HepG2 (cell line): Measurements from ENCODE around the gene CAPN11. TPM values are rescaled to one million over a fixed set of nuclear protein-coding genes. Genes with fewer than 3 reads are reported as not detected.

Experiments used
- ESRRA ChIP-seq: sonication (generic); formaldehyde crosslinking; IDR thresholded peaks from 2 replicates; pipeline ENCODE4 v1.5.1; 2020; ENCODE audit warnings: mild to moderate bottlenecking, low read depth, missing genetic modification reagents
- MED1 ChIP-seq: sonication (generic); formaldehyde crosslinking; IDR thresholded peaks from 2 replicates; pipeline ENCODE4 v1.4.0; 2020; ENCODE audit warnings: missing genetic modification reagents
- MTA1 ChIP-seq: sonication (generic); formaldehyde crosslinking; IDR thresholded peaks from 2 replicates; pipeline ENCODE4 v1.4.0; 2020; ENCODE audit warnings: missing genetic modification reagents, mild to moderate bottlenecking, borderline replicate concordance
- MXD1 ChIP-seq: sonication (generic); formaldehyde crosslinking; IDR thresholded peaks from 2 replicates; pipeline ENCODE4 v1.4.0; 2020; ENCODE audit warnings: mild to moderate bottlenecking, missing genetic modification reagents
- NPAS2 ChIP-seq: sonication (generic); formaldehyde crosslinking; IDR thresholded peaks from 2 replicates; pipeline ENCODE4 v1.8.0; 2022; ENCODE audit warnings: mild to moderate bottlenecking, missing genetic modification reagents, borderline replicate concordance
- PITX1 ChIP-seq: sonication (generic); formaldehyde crosslinking; IDR thresholded peaks from 2 replicates; pipeline ENCODE4 v1.5.1; 2020; ENCODE audit warnings: mild to moderate bottlenecking, missing genetic modification reagents
- SOX13 ChIP-seq, 3 experiments: fragments of 450-650 bp in 1 of 3; sonication (generic) in 1 of 3; formaldehyde crosslinking in 1 of 3; IDR thresholded peaks in 2 of 3; conservative IDR thresholded peaks in 1 of 3; 2 replicates each; pipeline versions ENCODE4 v1.5.0 to v1.6.1; 2016 to 2020; ENCODE audit warnings: antibody characterized with exemption in 1 of 3, mild to moderate bottlenecking in 1 of 3, missing compliant biosample characterization in 1 of 3, missing genetic modification reagents in 1 of 3, moderate library complexity in 1 of 3
- SOX5 ChIP-seq: IDR thresholded peaks from 2 replicates; pipeline ENCODE4 v1.6.1; 2016; ENCODE audit warnings: borderline replicate concordance
- ZMYM2 ChIP-seq: sonication (generic); formaldehyde crosslinking; IDR thresholded peaks from 2 replicates; pipeline ENCODE4 v1.8.0; 2022; ENCODE audit warnings: mild to moderate bottlenecking, missing genetic modification reagents
- ZNF362 ChIP-seq: sonication (generic); formaldehyde crosslinking; IDR thresholded peaks from 2 replicates; pipeline ENCODE4 v1.4.0; 2020; ENCODE audit warnings: missing genetic modification reagents, mild to moderate bottlenecking, borderline replicate concordance
- ZNF547 ChIP-seq: sonication (generic); formaldehyde crosslinking; IDR thresholded peaks from 2 replicates; pipeline ENCODE4 v1.5.1; 2020; ENCODE audit warnings: mild to moderate bottlenecking, missing genetic modification reagents
- ZNF704 ChIP-seq: sonication (generic); formaldehyde crosslinking; IDR thresholded peaks from 2 replicates; pipeline ENCODE4 v1.8.1; 2023; ENCODE audit warnings: mild to moderate bottlenecking, inconsistent platforms, moderate library complexity, missing genetic modification reagents, borderline replicate concordance
- polyA plus RNA-seq, 8 experiments: library from polyadenylated mRNA; depleted of rRNA in 3 of 8; stranded (reverse) in 7 of 8; unstranded in 1 of 8; fragments of >200 nt; fragmentation: Illumina TruSeq in 4 of 8; extraction: Trizol in 4 of 8; gene quantifications; 2 replicates each; pipeline versions ENCODE4 v1.2.1 to v1.2.3, GENCODE V29; 2011 to 2016; ENCODE audit warnings: low read depth in 4 of 8, missing spikeins in 1 of 8, mixed read lengths in 1 of 8; ENCODE audit not compliant: insufficient read depth in 1 of 8
- total RNA-seq, 5 experiments: library from RNA; depleted of rRNA; stranded (reverse); fragments of >200 nt; fragmentation: Illumina TruSeq; extraction: Trizol; gene quantifications; 2 replicates each; pipeline ENCODE4 v1.2.3, GENCODE V29; 2016; ENCODE audit warnings: low read depth in 1 of 5
- TF ChIP-seq, protein P1 (sequence below): IDR thresholded peaks from 2 replicates; pipeline ENCODE4 v1.4.0; 2020; ENCODE audit warnings: mild to moderate bottlenecking, missing genetic modification reagents
- TF ChIP-seq, protein P2 (sequence below): sonication (generic); formaldehyde crosslinking; IDR thresholded peaks from 2 replicates; pipeline ENCODE4 v1.9.0; 2021; ENCODE audit warnings: mild to moderate bottlenecking, missing genetic modification reagents

CAPN11 gene
- total and polyA plus RNA-seq, 2 of the 13 experiments (the other 11 are each of a cell fraction or from before 2014, with no cell fraction given), result 0.07 to 0.11 TPM

DNA sequence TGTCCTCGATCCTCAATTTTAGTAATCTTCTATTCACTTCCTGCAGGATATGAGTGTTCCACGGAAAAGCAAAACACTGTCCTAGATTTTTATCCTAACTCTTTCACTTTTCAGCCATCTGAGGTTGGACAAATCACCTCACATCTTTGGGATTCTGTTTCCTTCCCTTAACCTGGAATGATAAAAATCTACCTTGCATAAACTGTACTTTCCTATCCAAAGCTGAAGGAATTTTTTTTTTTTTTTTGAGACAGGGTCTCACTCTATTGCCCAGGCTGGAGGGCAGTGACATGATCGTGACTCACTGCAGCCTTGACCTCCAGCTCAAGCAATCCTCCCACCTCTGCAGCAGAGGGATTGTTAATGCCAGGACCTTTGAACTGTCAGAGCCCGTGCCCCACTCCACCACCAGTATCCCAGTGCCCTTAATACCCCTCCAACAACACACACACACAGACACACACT, 20.5 kb downstream of the CAPN11 start (continued):
- TF ChIP-seq, protein P1, sequence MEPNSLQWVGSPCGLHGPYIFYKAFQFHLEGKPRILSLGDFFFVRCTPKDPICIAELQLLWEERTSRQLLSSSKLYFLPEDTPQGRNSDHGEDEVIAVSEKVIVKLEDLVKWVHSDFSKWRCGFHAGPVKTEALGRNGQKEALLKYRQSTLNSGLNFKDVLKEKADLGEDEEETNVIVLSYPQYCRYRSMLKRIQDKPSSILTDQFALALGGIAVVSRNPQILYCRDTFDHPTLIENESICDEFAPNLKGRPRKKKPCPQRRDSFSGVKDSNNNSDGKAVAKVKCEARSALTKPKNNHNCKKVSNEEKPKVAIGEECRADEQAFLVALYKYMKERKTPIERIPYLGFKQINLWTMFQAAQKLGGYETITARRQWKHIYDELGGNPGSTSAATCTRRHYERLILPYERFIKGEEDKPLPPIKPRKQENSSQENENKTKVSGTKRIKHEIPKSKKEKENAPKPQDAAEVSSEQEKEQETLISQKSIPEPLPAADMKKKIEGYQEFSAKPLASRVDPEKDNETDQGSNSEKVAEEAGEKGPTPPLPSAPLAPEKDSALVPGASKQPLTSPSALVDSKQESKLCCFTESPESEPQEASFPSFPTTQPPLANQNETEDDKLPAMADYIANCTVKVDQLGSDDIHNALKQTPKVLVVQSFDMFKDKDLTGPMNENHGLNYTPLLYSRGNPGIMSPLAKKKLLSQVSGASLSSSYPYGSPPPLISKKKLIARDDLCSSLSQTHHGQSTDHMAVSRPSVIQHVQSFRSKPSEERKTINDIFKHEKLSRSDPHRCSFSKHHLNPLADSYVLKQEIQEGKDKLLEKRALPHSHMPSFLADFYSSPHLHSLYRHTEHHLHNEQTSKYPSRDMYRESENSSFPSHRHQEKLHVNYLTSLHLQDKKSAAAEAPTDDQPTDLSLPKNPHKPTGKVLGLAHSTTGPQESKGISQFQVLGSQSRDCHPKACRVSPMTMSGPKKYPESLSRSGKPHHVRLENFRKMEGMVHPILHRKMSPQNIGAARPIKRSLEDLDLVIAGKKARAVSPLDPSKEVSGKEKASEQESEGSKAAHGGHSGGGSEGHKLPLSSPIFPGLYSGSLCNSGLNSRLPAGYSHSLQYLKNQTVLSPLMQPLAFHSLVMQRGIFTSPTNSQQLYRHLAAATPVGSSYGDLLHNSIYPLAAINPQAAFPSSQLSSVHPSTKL, result peak; percentile 76
- TF ChIP-seq ZNF362 (CRISPR knock-in tag) (peak; percentile 81; the same call in 1 of the 2 replicates), ESRRA (CRISPR knock-in tag) (peak; percentile 59; the same call in 1 of the 2 replicates), MXD1 (CRISPR knock-in tag) (no peak), ZMYM2 (peak; percentile 85; the same call in 1 of the 2 replicates), SOX5 (CRISPR knock-in tag) (peak; percentile 70; the same call in 1 of the 2 replicates), MED1 (CRISPR knock-in tag) (0 out of 2 replicates have a peak, but pooled peaks have one; percentile 19), SOX13 (IDR thresholded peaks at IDR 0.05) (no peak), SOX13 (CRISPR knock-in tag; conservative IDR thresholded peaks at IDR 0.05 in 1 of 2, IDR thresholded peaks at IDR 0.05 in 1 of 2) (peak in 1 of 2 experiments; percentile 70; a peak in 2 of 4 replicates), ZNF704 (CRISPR knock-in tag) (no peak), MTA1 (CRISPR knock-in tag) (0 out of 2 replicates have a peak, but pooled peaks have one; percentile 64), NPAS2 (CRISPR knock-in tag) (no peak), ZNF547 (CRISPR knock-in tag) (no peak), PITX1 (peak; percentile 23; the same call in 1 of the 2 replicates)
- TF ChIP-seq, protein P2, sequence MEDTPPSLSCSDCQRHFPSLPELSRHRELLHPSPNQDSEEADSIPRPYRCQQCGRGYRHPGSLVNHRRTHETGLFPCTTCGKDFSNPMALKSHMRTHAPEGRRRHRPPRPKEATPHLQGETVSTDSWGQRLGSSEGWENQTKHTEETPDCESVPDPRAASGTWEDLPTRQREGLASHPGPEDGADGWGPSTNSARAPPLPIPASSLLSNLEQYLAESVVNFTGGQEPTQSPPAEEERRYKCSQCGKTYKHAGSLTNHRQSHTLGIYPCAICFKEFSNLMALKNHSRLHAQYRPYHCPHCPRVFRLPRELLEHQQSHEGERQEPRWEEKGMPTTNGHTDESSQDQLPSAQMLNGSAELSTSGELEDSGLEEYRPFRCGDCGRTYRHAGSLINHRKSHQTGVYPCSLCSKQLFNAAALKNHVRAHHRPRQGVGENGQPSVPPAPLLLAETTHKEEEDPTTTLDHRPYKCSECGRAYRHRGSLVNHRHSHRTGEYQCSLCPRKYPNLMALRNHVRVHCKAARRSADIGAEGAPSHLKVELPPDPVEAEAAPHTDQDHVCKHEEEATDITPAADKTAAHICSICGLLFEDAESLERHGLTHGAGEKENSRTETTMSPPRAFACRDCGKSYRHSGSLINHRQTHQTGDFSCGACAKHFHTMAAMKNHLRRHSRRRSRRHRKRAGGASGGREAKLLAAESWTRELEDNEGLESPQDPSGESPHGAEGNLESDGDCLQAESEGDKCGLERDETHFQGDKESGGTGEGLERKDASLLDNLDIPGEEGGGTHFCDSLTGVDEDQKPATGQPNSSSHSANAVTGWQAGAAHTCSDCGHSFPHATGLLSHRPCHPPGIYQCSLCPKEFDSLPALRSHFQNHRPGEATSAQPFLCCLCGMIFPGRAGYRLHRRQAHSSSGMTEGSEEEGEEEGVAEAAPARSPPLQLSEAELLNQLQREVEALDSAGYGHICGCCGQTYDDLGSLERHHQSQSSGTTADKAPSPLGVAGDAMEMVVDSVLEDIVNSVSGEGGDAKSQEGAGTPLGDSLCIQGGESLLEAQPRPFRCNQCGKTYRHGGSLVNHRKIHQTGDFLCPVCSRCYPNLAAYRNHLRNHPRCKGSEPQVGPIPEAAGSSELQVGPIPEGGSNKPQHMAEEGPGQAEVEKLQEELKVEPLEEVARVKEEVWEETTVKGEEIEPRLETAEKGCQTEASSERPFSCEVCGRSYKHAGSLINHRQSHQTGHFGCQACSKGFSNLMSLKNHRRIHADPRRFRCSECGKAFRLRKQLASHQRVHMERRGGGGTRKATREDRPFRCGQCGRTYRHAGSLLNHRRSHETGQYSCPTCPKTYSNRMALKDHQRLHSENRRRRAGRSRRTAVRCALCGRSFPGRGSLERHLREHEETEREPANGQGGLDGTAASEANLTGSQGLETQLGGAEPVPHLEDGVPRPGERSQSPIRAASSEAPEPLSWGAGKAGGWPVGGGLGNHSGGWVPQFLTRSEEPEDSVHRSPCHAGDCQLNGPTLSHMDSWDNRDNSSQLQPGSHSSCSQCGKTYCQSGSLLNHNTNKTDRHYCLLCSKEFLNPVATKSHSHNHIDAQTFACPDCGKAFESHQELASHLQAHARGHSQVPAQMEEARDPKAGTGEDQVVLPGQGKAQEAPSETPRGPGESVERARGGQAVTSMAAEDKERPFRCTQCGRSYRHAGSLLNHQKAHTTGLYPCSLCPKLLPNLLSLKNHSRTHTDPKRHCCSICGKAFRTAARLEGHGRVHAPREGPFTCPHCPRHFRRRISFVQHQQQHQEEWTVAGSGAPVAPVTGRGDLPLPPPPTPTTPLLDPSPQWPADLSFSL (CRISPR knock-in tag), result peak; percentile 91
